ENCODE data around the gene RSPH1. TPM values are rescaled to one million over a fixed set of nuclear protein-coding genes. Genes with fewer than 3 reads are reported as not detected.

RSPH1 gene
- total and polyA plus RNA-seq, 2 of the 4 experiments (the other 2 are of a cell fraction) = not detected

DNA sequence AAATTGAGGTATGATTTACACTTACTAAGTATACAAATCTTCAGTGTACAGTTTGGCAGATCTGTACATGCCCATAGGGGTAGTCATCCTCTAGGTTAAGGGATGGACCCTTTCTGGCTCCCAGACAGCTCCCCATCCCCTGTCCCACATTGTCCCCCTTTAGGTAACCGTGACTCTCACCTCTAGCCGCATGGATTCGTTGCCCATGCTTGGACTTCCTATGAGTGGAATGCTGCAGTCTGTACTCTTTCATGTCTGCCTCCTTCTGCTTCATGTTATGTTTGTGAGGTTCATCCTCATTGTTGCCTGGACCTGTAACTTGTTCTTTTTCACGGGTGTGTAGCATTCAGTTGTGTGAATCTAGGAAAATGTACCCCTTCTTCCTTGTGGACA is 37.9 kb upstream of the RSPH1 start:
- no peak overlapping the region for H3K14ac ChIP-seq (replicated peaks; ENCODE audit: low read depth, low read length)
- no peaks in the 10 kb centered on the region for H3K79me1 ChIP-seq (ENCODE audit: low read depth in 1 of 2, low read length in 2 of 2)
- no peak overlapping the region for H4K8ac ChIP-seq (ENCODE audit: low read depth in 2 of 2, low read length in 2 of 2)
- H3K4ac ChIP-seq (ENCODE audit: low read depth, low read length) = no peak overlapping the region
- in situ Hi-C loops (cut with MboI; ENCODE audit: low sequenced_read_pairs) = no loop called here
- H3K27ac ChIP-seq (ENCODE audit: insufficient read depth, low read length) = no peak overlapping the region
- no peak overlapping the region for H3K4me2 ChIP-seq (ENCODE audit: low read depth, low read length)
- H4K20me1 ChIP-seq (ENCODE audit: insufficient read depth, low read length) = no peaks in the 10 kb centered on the region
- H3K27me3 ChIP-seq (ENCODE audit: control insufficient read depth, insufficient read depth, low read length) = peaks cover 24% of the 10 kb centered on the region; the same call in 1 of the 2 replicates
- H4K91ac ChIP-seq (ENCODE audit: insufficient read depth, low read depth, low read length) = no peak overlapping the region
- H2BK5ac ChIP-seq (ENCODE audit: low read depth, low read length, poor library complexity, severe bottlenecking) = no peak overlapping the region
- ChIA-PET CTCF (no interaction called here), POLR2A (ENCODE audit: unreplicated experiment) (no interaction called here)
- H3K18ac ChIP-seq (ENCODE audit: low read depth, low read length) = no peak overlapping the region
- no TSS peak for BruUV-seq (replicated peaks)
- TF ChIP-seq MAFK (IDR thresholded peaks at IDR 0.05; ENCODE audit: low read depth, low read length) = no peak
- no peak for TF ChIP-seq MXI1 (IDR thresholded peaks at IDR 0.05; ENCODE audit: borderline replicate concordance, low read depth, low read length)
- TF ChIP-seq RCOR1 (IDR thresholded peaks at IDR 0.05; ENCODE audit: insufficient replicate concordance, low read length) = no peak
- no peak for TF ChIP-seq SMC3 (IDR thresholded peaks at IDR 0.05; ENCODE audit: low read depth, low read length)
- TF ChIP-seq CEBPB (IDR thresholded peaks at IDR 0.05; ENCODE audit: low read depth, low read length) = no peak
- TF ChIP-seq, protein P1, sequence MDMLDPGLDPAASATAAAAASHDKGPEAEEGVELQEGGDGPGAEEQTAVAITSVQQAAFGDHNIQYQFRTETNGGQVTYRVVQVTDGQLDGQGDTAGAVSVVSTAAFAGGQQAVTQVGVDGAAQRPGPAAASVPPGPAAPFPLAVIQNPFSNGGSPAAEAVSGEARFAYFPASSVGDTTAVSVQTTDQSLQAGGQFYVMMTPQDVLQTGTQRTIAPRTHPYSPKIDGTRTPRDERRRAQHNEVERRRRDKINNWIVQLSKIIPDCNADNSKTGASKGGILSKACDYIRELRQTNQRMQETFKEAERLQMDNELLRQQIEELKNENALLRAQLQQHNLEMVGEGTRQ (IDR thresholded peaks at IDR 0.05; ENCODE audit: low read depth, low read length) = no peak
- TF ChIP-seq, protein P2, sequence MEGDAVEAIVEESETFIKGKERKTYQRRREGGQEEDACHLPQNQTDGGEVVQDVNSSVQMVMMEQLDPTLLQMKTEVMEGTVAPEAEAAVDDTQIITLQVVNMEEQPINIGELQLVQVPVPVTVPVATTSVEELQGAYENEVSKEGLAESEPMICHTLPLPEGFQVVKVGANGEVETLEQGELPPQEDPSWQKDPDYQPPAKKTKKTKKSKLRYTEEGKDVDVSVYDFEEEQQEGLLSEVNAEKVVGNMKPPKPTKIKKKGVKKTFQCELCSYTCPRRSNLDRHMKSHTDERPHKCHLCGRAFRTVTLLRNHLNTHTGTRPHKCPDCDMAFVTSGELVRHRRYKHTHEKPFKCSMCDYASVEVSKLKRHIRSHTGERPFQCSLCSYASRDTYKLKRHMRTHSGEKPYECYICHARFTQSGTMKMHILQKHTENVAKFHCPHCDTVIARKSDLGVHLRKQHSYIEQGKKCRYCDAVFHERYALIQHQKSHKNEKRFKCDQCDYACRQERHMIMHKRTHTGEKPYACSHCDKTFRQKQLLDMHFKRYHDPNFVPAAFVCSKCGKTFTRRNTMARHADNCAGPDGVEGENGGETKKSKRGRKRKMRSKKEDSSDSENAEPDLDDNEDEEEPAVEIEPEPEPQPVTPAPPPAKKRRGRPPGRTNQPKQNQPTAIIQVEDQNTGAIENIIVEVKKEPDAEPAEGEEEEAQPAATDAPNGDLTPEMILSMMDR (conservative IDR thresholded peaks at IDR 0.05; ENCODE audit: low read depth, low read length) = no peak
- no peak for TF ChIP-seq FOS (IDR thresholded peaks at IDR 0.05; ENCODE audit: low read depth, low read length)
- TF ChIP-seq, protein P3, sequence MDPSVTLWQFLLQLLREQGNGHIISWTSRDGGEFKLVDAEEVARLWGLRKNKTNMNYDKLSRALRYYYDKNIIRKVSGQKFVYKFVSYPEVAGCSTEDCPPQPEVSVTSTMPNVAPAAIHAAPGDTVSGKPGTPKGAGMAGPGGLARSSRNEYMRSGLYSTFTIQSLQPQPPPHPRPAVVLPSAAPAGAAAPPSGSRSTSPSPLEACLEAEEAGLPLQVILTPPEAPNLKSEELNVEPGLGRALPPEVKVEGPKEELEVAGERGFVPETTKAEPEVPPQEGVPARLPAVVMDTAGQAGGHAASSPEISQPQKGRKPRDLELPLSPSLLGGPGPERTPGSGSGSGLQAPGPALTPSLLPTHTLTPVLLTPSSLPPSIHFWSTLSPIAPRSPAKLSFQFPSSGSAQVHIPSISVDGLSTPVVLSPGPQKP (IDR thresholded peaks at IDR 0.05; ENCODE audit: borderline replicate concordance, low read depth, low read length) = no peak
- TF ChIP-seq RFX5 (IDR thresholded peaks at IDR 0.05; ENCODE audit: low read depth, low read length) = no peak
- H3K23ac ChIP-seq (ENCODE audit: low read depth, low read length) = no peak overlapping the region
- no peaks in the 10 kb centered on the region for H3K36me3 ChIP-seq (ENCODE audit: control insufficient read depth, insufficient read depth, low read length)
- no peak overlapping the region for H2AFZ ChIP-seq (replicated peaks; ENCODE audit: low read length, poor library complexity)
- no peak overlapping the region for H4K5ac ChIP-seq (ENCODE audit: low read depth, low read length)
- no peak overlapping the region for H3K56ac ChIP-seq (ENCODE audit: extremely low read depth, insufficient read depth, low read length)
- DNase-seq (no peak), ATAC-seq (ENCODE audit: low read depth) (no peak)
- dilution Hi-C loops (cut with HindIII; ENCODE audit: low sequenced_read_pairs, unreplicated experiment) = no loop called here
- H3K9me1 ChIP-seq (ENCODE audit: insufficient read depth, low read length) = no peaks in the 10 kb centered on the region
- no peak overlapping the region for H3K9ac ChIP-seq (ENCODE audit: low read depth, low read length)
- H2BK120ac ChIP-seq (ENCODE audit: low read depth, low read length) = no peak overlapping the region
- no peak overlapping the region for H2BK20ac ChIP-seq (ENCODE audit: low read depth, low read length)
- no peak overlapping the region for H2BK15ac ChIP-seq (ENCODE audit: low read depth, low read length)
- H2AK9ac ChIP-seq (replicated peaks; ENCODE audit: low read depth, low read length, poor library complexity) = no peak overlapping the region
- no CpG with 5 or more reads among the region's 4 CpGs for WGBS, 2 experiments (ENCODE audit: extremely low coverage in 2 of 2, insufficient read length in 1 of 2)
- no peaks in the 10 kb centered on the region for H3K9me3 ChIP-seq (ENCODE audit: control insufficient read depth, insufficient read depth, low read length)
- intact Hi-C loops (cut with micrococcal nuclease) = no loop called here
- no peak overlapping the region for H3K4me3 ChIP-seq (ENCODE audit: insufficient read depth, low read depth, low read length)
- no peak overlapping the region for H2AK5ac ChIP-seq (ENCODE audit: low read depth, low read length)
- H3K4me1 ChIP-seq (ENCODE audit: control insufficient read depth, insufficient read depth, low read length) = no peaks in the 10 kb centered on the region

Measured in IMR-90 (cell line).